Lower lobe of right lung (tissue), 2 donors: Measurements from ENCODE around the gene TRIOBP. TPM values are rescaled to one million over a fixed set of nuclear protein-coding genes. Genes with fewer than 3 reads are reported as not detected.
A peak's percentile ranks its signal among the peaks of the same experiment; 100 is the strongest.

Experiments
- ATAC-seq, 2 donors: fragments of 200-7000 bp; cut with Tn5 transposase; one replicate each; pipeline ENCODE4 v1.9.1; 2020 to 2022; ENCODE audit warnings: mild to moderate bottlenecking in 2 of 2, moderate library complexity in 2 of 2
- DNase-seq: peaks from one replicate; pipeline ENCODE4 v3.0.0-alpha.2; 2020
- H3K27ac ChIP-seq: fragments of 200-600 bp; one replicate; pipeline ENCODE4 v1.8.0; 2022
- H3K27me3 ChIP-seq: fragments of 200-600 bp; one replicate; pipeline ENCODE4 v1.8.0; 2022; ENCODE audit warnings: low read depth
- H3K36me3 ChIP-seq: fragments of 200-600 bp; one replicate; pipeline ENCODE4 v1.8.0; 2022; ENCODE audit warnings: mild to moderate bottlenecking
- H3K4me1 ChIP-seq: fragments of 200-600 bp; one replicate; pipeline ENCODE4 v1.8.0; 2022
- H3K4me3 ChIP-seq: fragments of 200-600 bp; one replicate; pipeline ENCODE4 v1.8.0; 2022; ENCODE audit warnings: mild to moderate bottlenecking
- H3K9me3 ChIP-seq: fragments of 200-600 bp; one replicate; pipeline ENCODE4 v1.8.0; 2022
- CTCF ChIP-seq: fragments of 200-600 bp; IDR thresholded peaks from one replicate; pipeline ENCODE4 v1.8.0; 2022; ENCODE audit warnings: antibody characterized with exemption, mild to moderate bottlenecking
- intact Hi-C: fragments of 100-400 bp; cut with DNase I; formaldehyde crosslinking; loops from one replicate; pipeline ENCODE4 v1.11.0; 2022
- total RNA-seq: library from RNA; stranded (reverse); fragmentation: NEBNext Ultra II Directional; extraction: Animal tissue kit (Norgen Biotek cat#: 25700); gene quantifications from one replicate; pipeline ENCODE4 v1.2.1, GENCODE V29; 2021
- donor health status: DM: no; HTN: yes; CAD: no; lungs with severe emphysema.

The TRIOBP gene
- total RNA-seq, 1 donor from 2014 or later: 78.8 TPM

- no peak for ATAC-seq
- Histone ChIP-seq H3K27ac (no peak overlapping the region), H3K4me1 (peaks cover 12% of the 10 kb centered on the region), H3K36me3 (no peaks in the 10 kb centered on the region), H3K9me3 (no peaks in the 10 kb centered on the region), H3K4me3 (no peak overlapping the region), H3K27me3 (no peaks in the 10 kb centered on the region)
- TF ChIP-seq CTCF: no peak
- no peak for DNase-seq
- intact Hi-C loops: no loop called here
Observed at GRCh38 chr22:37704645-37705044, 7.8 kb downstream of the TRIOBP start.

- H3K27ac ChIP-seq: no peak overlapping the region
- no peaks in the 10 kb centered on the region for H3K9me3 ChIP-seq
- peaks cover 12% of the 10 kb centered on the region for H3K4me1 ChIP-seq
- no peaks in the 10 kb centered on the region for H3K36me3 ChIP-seq
- ATAC-seq: no peak
- intact Hi-C loops: no loop called here
- no peak overlapping the region for H3K4me3 ChIP-seq
- DNase-seq: no peak
- TF ChIP-seq CTCF: no peak
- no peaks in the 10 kb centered on the region for H3K27me3 ChIP-seq
Observed at GRCh38 chr22:37705205-37705604, 8.4 kb downstream of the TRIOBP start.

GRCh38 chr22:37708580-37709444 is 12.0 kb downstream of the TRIOBP start:
- Histone ChIP-seq H3K27me3 (no peaks in the 10 kb centered on the region), H3K4me3 (no peak overlapping the region), H3K9me3 (no peaks in the 10 kb centered on the region), H3K4me1 (peaks cover 5% of the 10 kb centered on the region), H3K36me3 (no peaks in the 10 kb centered on the region), H3K27ac (no peak overlapping the region)
- TF ChIP-seq CTCF: no peak
- ATAC-seq (peak; percentile 49 to 50), DNase-seq (peak; percentile 58)
- intact Hi-C loops: no loop called here

GRCh38 chr22:37709445-37709765 is 12.6 kb downstream of the TRIOBP start:
- H3K27ac ChIP-seq: no peak overlapping the region
- intact Hi-C loops: no loop called here
- no peaks in the 10 kb centered on the region for H3K27me3 ChIP-seq
- H3K9me3 ChIP-seq: no peaks in the 10 kb centered on the region
- peaks cover 5% of the 10 kb centered on the region for H3K4me1 ChIP-seq
- DNase-seq (no peak), ATAC-seq (no peak)
- no peaks in the 10 kb centered on the region for H3K36me3 ChIP-seq
- H3K4me3 ChIP-seq: no peak overlapping the region
- no peak for TF ChIP-seq CTCF

- TF ChIP-seq CTCF: no peak
- intact Hi-C loops: no loop called here
- ATAC-seq (peak in 1 of 2 donors; percentile 6), DNase-seq (no peak)
- Histone ChIP-seq H3K27me3 (no peaks in the 10 kb centered on the region), H3K27ac (no peak overlapping the region), H3K4me3 (no peak overlapping the region), H3K9me3 (no peaks in the 10 kb centered on the region), H3K4me1 (peaks cover 5% of the 10 kb centered on the region), H3K36me3 (no peaks in the 10 kb centered on the region)
Observed at GRCh38 chr22:37710675-37711074, 13.8 kb downstream of the TRIOBP start.
